SK-N-SH (cell line): ENCODE results near the gene CCDC88B. TPM values are rescaled to one million over a fixed set of nuclear protein-coding genes. Genes with fewer than 3 reads are reported as not detected.

Source experiments
- CTCF ChIA-PET: fragments of 300-600, 350-600 bp; formaldehyde crosslinking; extraction: SDS; loops from one replicate; lab custom pipeline; 2021; lab: Yijun Ruan, JAX
- POLR2A ChIA-PET: fragments of 350-600 bp; sonication (Branson Sonifier 250); formaldehyde crosslinking; extraction: SDS; loops from one replicate; lab custom pipeline; 2020; ENCODE audit warnings: antibody characterized with exemption, inconsistent platforms; lab: Yijun Ruan, JAX
- DNase-seq: peaks from one replicate; pipeline ENCODE4 v3.0.0; 2012
- H2AFZ ChIP-seq: fragments of 200-600 bp; sonication (generic); 2 replicates; pipeline ENCODE4 v1.8.1; 2016; ENCODE audit warnings: antibody characterized with exemption, mild to moderate bottlenecking, low read depth
- H3F3A ChIP-seq: fragments of 200-600 bp; sonication (generic); replicated peaks from 2 replicates; pipeline ENCODE3; 2016; ENCODE audit warnings: antibody characterized with exemption, mild to moderate bottlenecking; ENCODE audit not compliant: insufficient read depth
- H3K27ac ChIP-seq, 2 experiments: fragments of 200-500 bp in 1 of 2; fragments of 200-600 bp in 1 of 2; sonication (Bioruptor generic) in 1 of 2; sonication (generic), shearing (Covaris generic) in 1 of 2; 2 replicates each; pipeline versions ENCODE4 v1.5.1 to v1.6.1; 2014 to 2016; ENCODE audit warnings: low read depth in 2 of 2, inconsistent platforms in 1 of 2, low read length in 1 of 2, mild to moderate bottlenecking in 1 of 2, mixed read lengths in 1 of 2
- H3K27me3 ChIP-seq: fragments of 200-600 bp; sonication (generic), shearing (Covaris generic); 2 replicates; pipeline ENCODE4 v1.6.1; 2016; ENCODE audit warnings: mixed run types; ENCODE audit not compliant: insufficient read depth
- H3K36me3 ChIP-seq, 2 experiments: fragments of 200-500 bp in 1 of 2; fragments of 200-600 bp in 1 of 2; sonication (Bioruptor generic) in 1 of 2; sonication (generic) in 1 of 2; replicated peaks in 1 of 2; 2 replicates each; pipeline versions ENCODE3 to v1.5.1; 2014 to 2016; ENCODE audit warnings: low read length in 1 of 2, mild to moderate bottlenecking in 1 of 2; ENCODE audit not compliant: insufficient read depth in 2 of 2, control insufficient read depth in 1 of 2
- H3K4me1 ChIP-seq, 2 experiments: fragments of 200-500 bp in 1 of 2; fragments of 200-600 bp in 1 of 2; sonication (Bioruptor generic) in 1 of 2; sonication (generic), shearing (Covaris generic) in 1 of 2; 2 replicates each; pipeline versions ENCODE4 v1.5.1 to v1.6.1; 2014 to 2016; ENCODE audit warnings: low read depth in 1 of 2, low read length in 1 of 2, mixed run types in 1 of 2; ENCODE audit not compliant: insufficient read depth in 2 of 2, control insufficient read depth in 1 of 2
- H3K4me2 ChIP-seq: fragments of 200-600 bp; sonication (generic), shearing (Covaris generic); 2 replicates; pipeline ENCODE4 v1.6.1; 2017; ENCODE audit warnings: mixed run types
- H3K4me3 ChIP-seq, 2 experiments: fragments of 200-500 bp in 1 of 2; fragments of 200-600 bp in 1 of 2; sonication (Bioruptor generic) in 1 of 2; sonication (generic), shearing (Covaris generic) in 1 of 2; 2 replicates each; pipeline versions ENCODE4 v1.5.1 to v1.8.1; 2014 to 2016; ENCODE audit warnings: low read depth in 2 of 2, inconsistent platforms in 1 of 2, low read length in 1 of 2, mild to moderate bottlenecking in 1 of 2, mixed read lengths in 1 of 2, moderate library complexity in 1 of 2
- H3K79me2 ChIP-seq: fragments of 200-600 bp; sonication (generic); 2 replicates; pipeline ENCODE4 v1.8.1; 2017; ENCODE audit warnings: mild to moderate bottlenecking; ENCODE audit not compliant: insufficient read depth
- H3K9ac ChIP-seq: fragments of 200-600 bp; sonication (generic); 2 replicates; pipeline ENCODE4 v1.6.1; 2017; ENCODE audit warnings: mixed run types
- H3K9me2 ChIP-seq: fragments of 200-600 bp; sonication (generic); 2 replicates; pipeline ENCODE4 v1.6.1; 2017; ENCODE audit warnings: mixed run types
- H3K9me3 ChIP-seq: fragments of 200-600 bp; sonication (generic); 2 replicates; pipeline ENCODE4 v1.6.1; 2017; ENCODE audit warnings: mixed run types, mild to moderate bottlenecking, moderate library complexity
- H4K20me1 ChIP-seq: fragments of 200-600 bp; sonication (generic); 2 replicates; pipeline ENCODE4 v1.6.1; 2017; ENCODE audit warnings: mild to moderate bottlenecking, mixed run types; ENCODE audit not compliant: insufficient read depth
- FOSL2 ChIP-seq: IDR thresholded peaks from 2 replicates; pipeline ENCODE4 v1.4.0; 2012; ENCODE audit warnings: low read depth, mild to moderate bottlenecking, moderate library complexity, borderline replicate concordance
- GABPA ChIP-seq: IDR thresholded peaks from 2 replicates; pipeline ENCODE4 v1.4.0; 2012; ENCODE audit warnings: low read depth, mild to moderate bottlenecking
- JUND ChIP-seq: IDR thresholded peaks from 2 replicates; pipeline ENCODE4 v1.4.0; 2012
- POLR2AphosphoS5 ChIP-seq: IDR thresholded peaks from 2 replicates; pipeline ENCODE4 v1.6.1; 2012; ENCODE audit warnings: low read depth, low read length
- RCOR1 ChIP-seq: fragments of 150-350 bp; IDR thresholded peaks from 2 replicates; pipeline ENCODE4 v1.6.1; 2017; ENCODE audit warnings: antibody characterized with exemption, low read length
- RXRA ChIP-seq: IDR thresholded peaks from 2 replicates; pipeline ENCODE4 v1.4.0; 2012; ENCODE audit warnings: low read depth, mild to moderate bottlenecking, borderline replicate concordance
- SIN3A ChIP-seq: IDR thresholded peaks from 2 replicates; pipeline ENCODE4 v1.6.1; 2012; ENCODE audit warnings: low read depth, mild to moderate bottlenecking, low read length, moderate library complexity, borderline replicate concordance
- SMC3 ChIP-seq: IDR thresholded peaks from 2 replicates; pipeline ENCODE4 v1.6.1; 2012; ENCODE audit warnings: low read depth, low read length, improper control_type of control experiment
- TCF12 ChIP-seq: IDR thresholded peaks from 2 replicates; pipeline ENCODE4 v1.4.0; 2012
- WGBS: methylation state at CpG from one replicate; pipeline ENCODE4 v1.1.6; 2017; ENCODE audit warnings: low lambda C conversion rate; 5-methylcytosine and 5-hydroxymethylcytosine counted together
- polyA plus RNA-seq, 3 experiments: library from polyadenylated mRNA; depleted of rRNA; stranded (reverse); fragments of >200 nt; gene quantifications; 2 replicates each; pipeline ENCODE4 v1.2.3, GENCODE V29; 2012
- TF ChIP-seq, protein P1 (sequence below): fragments of 200-600 bp; sonication (generic); IDR thresholded peaks from 2 replicates; pipeline ENCODE4 v1.6.1; 2017; ENCODE audit warnings: antibody characterized with exemption, mild to moderate bottlenecking, moderate library complexity
- TF ChIP-seq, protein P2 (sequence below): IDR thresholded peaks from 2 replicates; pipeline ENCODE4; 2012
- TF ChIP-seq, protein P3 (sequence below): IDR thresholded peaks from 2 replicates; pipeline ENCODE4 v1.4.0; 2012; ENCODE audit warnings: low read depth, borderline replicate concordance
- TF ChIP-seq, protein P4 (sequence below): fragments of 150-350 bp; IDR thresholded peaks from 2 replicates; pipeline ENCODE4 v1.6.1; 2016; ENCODE audit warnings: mild to moderate bottlenecking, low read depth, low read length

The CCDC88B gene
- polyA plus RNA-seq, 1 of the 3 experiments (the other 2 are of a cell fraction) = 3.4 TPM

DNA sequence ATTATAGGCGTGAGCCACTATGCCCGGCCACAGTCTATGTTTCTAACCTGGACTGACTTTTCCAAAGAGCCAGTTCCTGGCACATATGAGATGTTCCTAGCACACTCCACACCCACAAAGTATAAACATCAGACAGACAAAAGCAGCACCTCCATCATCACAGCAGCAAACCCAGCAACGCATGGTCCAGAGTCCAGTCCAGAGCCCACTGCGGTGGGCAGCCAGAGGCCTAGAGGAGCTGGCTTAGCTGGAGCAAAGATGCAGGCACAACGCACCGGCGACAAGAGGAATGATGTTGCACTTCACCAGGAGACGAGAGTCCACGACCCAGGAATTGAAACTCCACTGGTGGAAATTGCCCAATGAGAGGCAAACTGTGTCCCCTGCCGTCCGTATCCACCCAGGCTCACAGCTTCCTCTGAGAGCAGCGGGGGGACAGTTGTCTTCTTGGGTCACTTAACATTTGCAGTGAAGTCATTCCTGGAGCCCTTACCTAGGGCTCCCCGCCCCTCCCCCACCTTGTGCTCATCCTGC, 55.6 kb downstream of the CCDC88B start:
- 64% methylated on average over 5 of the region's 13 CpGs for WGBS
- no peaks in the 10 kb centered on the region for H3K9me3 ChIP-seq
- no peaks in the 10 kb centered on the region for H3K36me3 ChIP-seq
- CTCF ChIA-PET = interaction anchor here (1.0 kb wide), 1 partner anchor 18 kb away, joined by 3 read pairs; no protein-coding TSS in a partner anchor
- no peaks in the 10 kb centered on the region for H4K20me1 ChIP-seq
- peaks cover 14% of the 10 kb centered on the region for H3K27me3 ChIP-seq
- H3K4me1 ChIP-seq = no peaks in the 10 kb centered on the region
- H3K9me2 ChIP-seq = no peaks in the 10 kb centered on the region
- H3K79me2 ChIP-seq = no peaks in the 10 kb centered on the region
- H3F3A ChIP-seq = no peaks in the 10 kb centered on the region
- H3K4me2 ChIP-seq = no peak overlapping the region
- no peak overlapping the region for H3K27ac ChIP-seq
- no peak overlapping the region for H2AFZ ChIP-seq
- no peak overlapping the region for H3K4me3 ChIP-seq
- POLR2A ChIA-PET = no interaction called here
- TF ChIP-seq JUND (no peak), GABPA (no peak), SMC3 (no peak), POLR2AphosphoS5 (no peak), RXRA (no peak), TCF12 (no peak), RCOR1 (no peak), FOSL2 (no peak), SIN3A (no peak)
- TF ChIP-seq, protein P1, sequence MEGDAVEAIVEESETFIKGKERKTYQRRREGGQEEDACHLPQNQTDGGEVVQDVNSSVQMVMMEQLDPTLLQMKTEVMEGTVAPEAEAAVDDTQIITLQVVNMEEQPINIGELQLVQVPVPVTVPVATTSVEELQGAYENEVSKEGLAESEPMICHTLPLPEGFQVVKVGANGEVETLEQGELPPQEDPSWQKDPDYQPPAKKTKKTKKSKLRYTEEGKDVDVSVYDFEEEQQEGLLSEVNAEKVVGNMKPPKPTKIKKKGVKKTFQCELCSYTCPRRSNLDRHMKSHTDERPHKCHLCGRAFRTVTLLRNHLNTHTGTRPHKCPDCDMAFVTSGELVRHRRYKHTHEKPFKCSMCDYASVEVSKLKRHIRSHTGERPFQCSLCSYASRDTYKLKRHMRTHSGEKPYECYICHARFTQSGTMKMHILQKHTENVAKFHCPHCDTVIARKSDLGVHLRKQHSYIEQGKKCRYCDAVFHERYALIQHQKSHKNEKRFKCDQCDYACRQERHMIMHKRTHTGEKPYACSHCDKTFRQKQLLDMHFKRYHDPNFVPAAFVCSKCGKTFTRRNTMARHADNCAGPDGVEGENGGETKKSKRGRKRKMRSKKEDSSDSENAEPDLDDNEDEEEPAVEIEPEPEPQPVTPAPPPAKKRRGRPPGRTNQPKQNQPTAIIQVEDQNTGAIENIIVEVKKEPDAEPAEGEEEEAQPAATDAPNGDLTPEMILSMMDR = no peak
- TF ChIP-seq, protein P2, sequence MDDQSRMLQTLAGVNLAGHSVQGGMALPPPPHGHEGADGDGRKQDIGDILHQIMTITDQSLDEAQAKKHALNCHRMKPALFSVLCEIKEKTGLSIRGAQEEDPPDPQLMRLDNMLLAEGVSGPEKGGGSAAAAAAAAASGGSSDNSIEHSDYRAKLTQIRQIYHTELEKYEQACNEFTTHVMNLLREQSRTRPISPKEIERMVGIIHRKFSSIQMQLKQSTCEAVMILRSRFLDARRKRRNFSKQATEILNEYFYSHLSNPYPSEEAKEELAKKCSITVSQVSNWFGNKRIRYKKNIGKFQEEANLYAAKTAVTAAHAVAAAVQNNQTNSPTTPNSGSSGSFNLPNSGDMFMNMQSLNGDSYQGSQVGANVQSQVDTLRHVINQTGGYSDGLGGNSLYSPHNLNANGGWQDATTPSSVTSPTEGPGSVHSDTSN = no peak
- TF ChIP-seq, protein P3, sequence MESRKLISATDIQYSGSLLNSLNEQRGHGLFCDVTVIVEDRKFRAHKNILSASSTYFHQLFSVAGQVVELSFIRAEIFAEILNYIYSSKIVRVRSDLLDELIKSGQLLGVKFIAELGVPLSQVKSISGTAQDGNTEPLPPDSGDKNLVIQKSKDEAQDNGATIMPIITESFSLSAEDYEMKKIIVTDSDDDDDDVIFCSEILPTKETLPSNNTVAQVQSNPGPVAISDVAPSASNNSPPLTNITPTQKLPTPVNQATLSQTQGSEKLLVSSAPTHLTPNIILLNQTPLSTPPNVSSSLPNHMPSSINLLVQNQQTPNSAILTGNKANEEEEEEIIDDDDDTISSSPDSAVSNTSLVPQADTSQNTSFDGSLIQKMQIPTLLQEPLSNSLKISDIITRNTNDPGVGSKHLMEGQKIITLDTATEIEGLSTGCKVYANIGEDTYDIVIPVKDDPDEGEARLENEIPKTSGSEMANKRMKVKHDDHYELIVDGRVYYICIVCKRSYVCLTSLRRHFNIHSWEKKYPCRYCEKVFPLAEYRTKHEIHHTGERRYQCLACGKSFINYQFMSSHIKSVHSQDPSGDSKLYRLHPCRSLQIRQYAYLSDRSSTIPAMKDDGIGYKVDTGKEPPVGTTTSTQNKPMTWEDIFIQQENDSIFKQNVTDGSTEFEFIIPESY = no peak
- TF ChIP-seq, protein P4, sequence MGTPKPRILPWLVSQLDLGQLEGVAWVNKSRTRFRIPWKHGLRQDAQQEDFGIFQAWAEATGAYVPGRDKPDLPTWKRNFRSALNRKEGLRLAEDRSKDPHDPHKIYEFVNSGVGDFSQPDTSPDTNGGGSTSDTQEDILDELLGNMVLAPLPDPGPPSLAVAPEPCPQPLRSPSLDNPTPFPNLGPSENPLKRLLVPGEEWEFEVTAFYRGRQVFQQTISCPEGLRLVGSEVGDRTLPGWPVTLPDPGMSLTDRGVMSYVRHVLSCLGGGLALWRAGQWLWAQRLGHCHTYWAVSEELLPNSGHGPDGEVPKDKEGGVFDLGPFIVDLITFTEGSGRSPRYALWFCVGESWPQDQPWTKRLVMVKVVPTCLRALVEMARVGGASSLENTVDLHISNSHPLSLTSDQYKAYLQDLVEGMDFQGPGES = no peak
- no peak for DNase-seq
- H3K9ac ChIP-seq = no peak overlapping the region
